MM.1S (cell line): Measurements from ENCODE around the gene MTCP1.

ENCODE experiments used
- CTCF ChIP-seq: fragments of 300-600 bp; sonication (generic); IDR thresholded peaks from 2 replicates; pipeline ENCODE4 v1.5.1; 2016; ENCODE audit warnings: antibody characterized with exemption, low read length, mixed read lengths
- EZH2 ChIP-seq: fragments of 300-600 bp; sonication (generic); optimal IDR thresholded peaks from 2 replicates; pipeline ENCODE3; 2017; ENCODE audit warnings: low read depth, mild to moderate bottlenecking, antibody characterized with exemption, low read length, mixed read lengths
- EZH2phosphoT487 ChIP-seq: fragments of 300-600 bp; sonication (generic); IDR thresholded peaks from 2 replicates; pipeline ENCODE4 v1.6.1; 2018; ENCODE audit warnings: antibody characterized with exemption, low read length

- TF ChIP-seq CTCF (no peak), EZH2 (no peak), EZH2phosphoT487 (no peak)
Measured at GRCh38 chrX:155055494-155055893, 15.4 kb downstream of the MTCP1 start.
